AG10803 (cell line): ENCODE data around the gene CALHM4.

Experiments
- DNase-seq: peaks from one replicate; pipeline ENCODE4 v3.0.0; 2010; ENCODE audit warnings: low read depth
- H3K4me3 ChIP-seq: 2 replicates; pipeline ENCODE4 v1.5.1; 2011; ENCODE audit warnings: mild to moderate bottlenecking, low read length, control low read depth
- TF ChIP-seq, protein P1 (sequence below): conservative IDR thresholded peaks from 2 replicates; pipeline ENCODE4 v1.5.1; 2011; ENCODE audit warnings: mild to moderate bottlenecking, low read length, control low read depth, inconsistent platforms

Gene CALHM4

DNA sequence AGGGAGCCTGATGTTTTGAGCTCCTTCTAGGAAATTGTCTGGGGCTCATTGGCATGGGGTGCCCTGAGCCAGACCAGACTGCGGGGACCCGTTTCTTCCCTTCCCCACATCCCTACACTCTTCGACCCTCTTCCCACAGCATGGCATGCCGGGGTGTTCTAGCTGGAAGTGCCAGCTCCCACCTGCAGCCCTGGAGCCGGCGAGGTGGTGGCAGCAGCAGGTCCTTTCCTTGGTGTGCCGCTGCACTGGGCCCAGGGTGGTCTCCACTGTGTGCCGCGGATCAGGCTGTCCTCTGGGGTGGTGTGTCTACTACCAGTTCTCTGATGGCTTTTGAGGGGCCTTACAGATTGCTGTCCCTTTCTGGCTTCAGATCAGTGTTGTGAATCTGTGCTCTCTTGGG is 10.3 kb downstream of the CALHM4 start:
- H3K4me3 ChIP-seq, result no peak overlapping the region
- TF ChIP-seq, protein P1, sequence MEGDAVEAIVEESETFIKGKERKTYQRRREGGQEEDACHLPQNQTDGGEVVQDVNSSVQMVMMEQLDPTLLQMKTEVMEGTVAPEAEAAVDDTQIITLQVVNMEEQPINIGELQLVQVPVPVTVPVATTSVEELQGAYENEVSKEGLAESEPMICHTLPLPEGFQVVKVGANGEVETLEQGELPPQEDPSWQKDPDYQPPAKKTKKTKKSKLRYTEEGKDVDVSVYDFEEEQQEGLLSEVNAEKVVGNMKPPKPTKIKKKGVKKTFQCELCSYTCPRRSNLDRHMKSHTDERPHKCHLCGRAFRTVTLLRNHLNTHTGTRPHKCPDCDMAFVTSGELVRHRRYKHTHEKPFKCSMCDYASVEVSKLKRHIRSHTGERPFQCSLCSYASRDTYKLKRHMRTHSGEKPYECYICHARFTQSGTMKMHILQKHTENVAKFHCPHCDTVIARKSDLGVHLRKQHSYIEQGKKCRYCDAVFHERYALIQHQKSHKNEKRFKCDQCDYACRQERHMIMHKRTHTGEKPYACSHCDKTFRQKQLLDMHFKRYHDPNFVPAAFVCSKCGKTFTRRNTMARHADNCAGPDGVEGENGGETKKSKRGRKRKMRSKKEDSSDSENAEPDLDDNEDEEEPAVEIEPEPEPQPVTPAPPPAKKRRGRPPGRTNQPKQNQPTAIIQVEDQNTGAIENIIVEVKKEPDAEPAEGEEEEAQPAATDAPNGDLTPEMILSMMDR, result no peak
- DNase-seq, result no peak

DNA sequence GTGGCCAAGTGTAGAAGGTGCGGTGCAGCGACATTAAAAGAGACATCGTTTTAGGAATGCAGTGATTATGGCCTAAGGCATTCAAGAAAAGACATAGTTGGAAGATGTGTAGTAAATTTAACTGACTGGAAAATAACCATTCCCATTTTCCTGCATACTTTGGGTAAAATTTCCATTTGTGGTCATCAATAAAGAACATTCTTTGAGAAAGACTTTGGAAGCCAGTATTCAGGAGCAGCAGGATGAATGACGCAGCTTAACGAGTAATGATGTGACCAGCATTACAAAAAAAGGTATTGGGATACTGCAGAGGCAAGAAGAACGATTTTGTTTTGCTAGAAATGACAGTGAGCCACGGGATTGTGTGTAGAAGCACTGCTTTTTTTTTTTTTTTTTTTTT is 10.8 kb downstream of the CALHM4 start:
- TF ChIP-seq, protein P1, result no peak
- DNase-seq, result peak; percentile 77
- H3K4me3 ChIP-seq, result no peak overlapping the region

DNA sequence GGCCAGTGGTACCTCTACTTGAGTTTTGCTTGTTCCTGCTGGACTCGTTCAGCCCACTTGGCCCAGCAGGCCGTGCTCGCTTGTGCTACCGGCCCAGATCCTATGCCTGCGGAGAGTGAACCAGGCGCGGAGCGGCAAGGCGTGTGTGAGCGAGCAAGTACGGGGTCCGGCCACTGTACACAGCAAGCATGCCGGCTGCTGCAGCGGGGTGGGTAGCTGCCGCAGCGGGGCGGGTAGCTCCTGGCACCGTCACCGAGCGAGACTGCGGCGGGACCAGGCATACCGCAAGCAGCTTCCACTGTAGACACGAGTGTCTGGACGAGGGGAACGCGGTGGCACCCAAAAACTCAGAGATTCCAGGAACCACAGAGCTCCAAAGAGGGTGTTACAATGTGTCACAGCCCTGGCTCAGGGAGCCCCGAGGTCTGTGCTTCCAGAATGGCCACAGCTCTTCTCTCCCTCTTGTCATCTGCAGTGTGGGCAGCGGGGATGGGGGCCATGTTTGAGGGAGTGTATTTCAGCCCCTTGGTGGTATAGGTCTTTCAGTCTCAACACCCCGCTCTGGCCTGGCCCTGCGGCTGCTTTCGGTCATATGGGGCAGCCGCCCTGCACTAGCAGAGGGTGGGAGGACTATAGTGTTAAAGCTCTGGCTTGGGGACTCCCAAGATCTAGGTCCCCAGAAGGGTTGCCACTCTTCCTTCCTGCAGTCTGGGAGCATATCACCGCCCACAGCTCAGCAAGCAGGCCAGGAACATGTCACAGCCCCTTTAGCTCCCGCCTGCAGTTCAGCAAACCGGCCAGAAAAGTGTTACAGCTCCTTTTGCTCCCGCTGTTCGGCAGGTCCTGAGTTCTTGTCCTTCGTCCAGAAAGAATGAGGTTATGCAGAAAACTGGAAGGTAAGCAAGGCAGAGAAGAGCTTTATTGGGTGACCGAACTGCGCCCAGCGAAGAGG is 11.6 kb downstream of the CALHM4 start:
- TF ChIP-seq, protein P1, result no peak
- peak; percentile 34 for DNase-seq
- peak overlapping the region; percentile 42 for H3K4me3 ChIP-seq

DNA sequence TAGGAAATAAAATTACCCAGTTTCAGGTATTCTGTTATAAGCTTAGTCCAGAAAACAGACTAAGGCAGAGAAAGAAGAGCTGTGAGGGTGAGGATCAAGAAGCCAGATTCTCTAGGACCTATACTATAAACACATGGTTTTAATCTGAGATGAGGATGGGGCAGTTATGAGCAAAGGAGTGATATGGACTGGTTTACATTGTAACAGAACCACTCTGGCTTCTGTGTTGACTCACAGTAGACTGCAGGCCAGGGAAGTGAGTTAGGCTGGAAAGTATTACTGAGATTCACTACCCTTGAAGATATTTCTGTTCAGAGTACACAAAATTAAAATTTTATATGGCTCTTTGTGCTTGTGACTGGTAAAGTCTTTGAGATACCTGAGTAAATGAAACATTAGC is 14.6 kb downstream of the CALHM4 start:
- no peak overlapping the region for H3K4me3 ChIP-seq
- TF ChIP-seq, protein P1, result no peak
- peak; percentile 32 for DNase-seq

DNA sequence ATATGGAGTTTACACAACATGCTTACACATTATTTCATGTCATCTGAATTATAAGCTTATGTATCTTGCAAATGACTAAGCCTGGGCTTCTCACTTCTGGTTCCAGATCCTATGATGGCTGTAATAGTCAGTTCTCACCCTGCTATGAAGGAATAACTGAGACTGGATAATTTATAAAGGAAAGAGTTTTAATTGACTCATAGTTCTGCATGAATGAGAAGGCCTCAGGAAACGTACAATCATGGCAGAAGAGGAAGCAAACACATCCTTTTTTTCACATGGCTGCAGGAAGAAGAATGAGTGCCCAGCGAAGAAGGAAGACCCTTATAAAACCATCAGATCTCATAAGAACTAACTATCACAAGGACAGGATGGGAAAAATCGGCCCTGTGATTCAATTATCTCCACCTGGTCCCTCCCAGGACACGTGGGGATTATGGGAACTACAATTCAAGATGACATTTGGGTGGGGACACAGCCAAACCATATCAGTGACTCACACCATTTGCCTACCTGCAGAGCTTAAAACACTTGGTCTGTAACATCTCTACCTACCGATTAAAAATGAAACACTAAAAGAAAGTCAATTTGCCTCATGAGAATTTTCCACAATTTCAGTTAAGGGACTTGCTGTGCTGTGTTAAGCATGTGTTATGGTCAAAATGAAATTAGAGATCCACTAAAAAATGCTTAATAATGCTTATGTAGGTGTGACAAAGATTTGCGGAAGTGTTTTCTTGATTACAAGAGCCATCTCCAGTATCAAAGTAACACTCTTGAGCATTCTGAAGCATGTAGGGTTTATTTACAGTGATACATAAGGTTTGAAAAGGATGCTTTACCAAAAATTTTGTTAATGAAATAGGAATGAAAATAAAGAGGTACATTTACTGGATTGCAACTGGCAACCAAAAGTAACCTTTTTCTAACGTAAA is 15.5 kb downstream of the CALHM4 start:
- TF ChIP-seq, protein P1, result no peak
- no peak overlapping the region for H3K4me3 ChIP-seq
- no peak for DNase-seq

DNA sequence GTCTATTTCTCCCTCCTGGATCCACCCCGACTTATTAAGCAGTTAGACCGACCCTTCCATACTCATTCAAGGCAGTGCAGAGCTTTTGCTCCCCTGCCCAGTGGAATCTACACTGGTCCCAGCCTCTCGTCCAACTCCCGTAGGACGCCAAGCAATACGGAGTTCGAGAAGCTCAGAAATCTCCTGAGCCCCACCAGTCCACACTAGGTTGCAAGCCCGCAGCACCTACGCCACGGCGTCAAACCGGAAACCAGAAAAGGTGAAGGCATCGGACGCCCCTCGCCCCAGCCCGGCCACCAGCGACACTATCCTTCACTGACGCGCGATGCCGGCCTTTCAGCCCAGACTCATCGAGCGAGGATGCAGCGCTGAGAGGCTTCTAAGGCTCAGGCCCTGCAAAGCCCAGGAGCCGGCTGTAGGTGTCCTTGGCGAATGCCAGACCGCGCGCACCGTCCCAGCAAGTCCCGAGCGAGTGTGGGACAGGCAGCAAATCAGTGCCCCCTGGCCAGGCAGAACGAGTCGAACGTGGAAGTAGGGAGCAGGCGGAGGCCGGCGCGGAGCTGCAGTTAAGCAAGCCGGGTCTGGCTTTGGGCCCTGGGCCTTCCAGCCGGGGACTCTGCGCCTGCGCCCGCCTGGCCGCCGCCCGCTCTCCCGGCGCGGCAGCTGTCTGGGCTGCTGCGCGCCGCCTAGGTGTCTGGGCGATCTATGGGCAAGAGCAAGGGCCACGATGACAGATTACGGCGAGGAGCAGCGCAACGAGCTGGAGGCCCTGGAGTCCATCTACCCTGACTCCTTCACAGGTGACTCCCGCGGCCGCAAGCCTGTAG is 17.5 kb downstream of the CALHM4 start, which contains the start of gene RWDD1:
Gene RWDD1, plus strand, starts transcription at position 649 of the 827 bp plus-strand sequence. Its CDS starts 79 bp downstream, at position 728.
- peak; percentile 100 for DNase-seq
- TF ChIP-seq, protein P1, result no peak
- H3K4me3 ChIP-seq, result peak within 1 kb of the TSS; percentile 97
